ENCODE measurements around the gene RAD9A. TPM values are rescaled to one million over a fixed set of nuclear protein-coding genes. Genes with fewer than 3 reads are reported as not detected.

Gene RAD9A
- total RNA-seq, 1 donor from 2014 or later, result 12.1 TPM

DNA sequence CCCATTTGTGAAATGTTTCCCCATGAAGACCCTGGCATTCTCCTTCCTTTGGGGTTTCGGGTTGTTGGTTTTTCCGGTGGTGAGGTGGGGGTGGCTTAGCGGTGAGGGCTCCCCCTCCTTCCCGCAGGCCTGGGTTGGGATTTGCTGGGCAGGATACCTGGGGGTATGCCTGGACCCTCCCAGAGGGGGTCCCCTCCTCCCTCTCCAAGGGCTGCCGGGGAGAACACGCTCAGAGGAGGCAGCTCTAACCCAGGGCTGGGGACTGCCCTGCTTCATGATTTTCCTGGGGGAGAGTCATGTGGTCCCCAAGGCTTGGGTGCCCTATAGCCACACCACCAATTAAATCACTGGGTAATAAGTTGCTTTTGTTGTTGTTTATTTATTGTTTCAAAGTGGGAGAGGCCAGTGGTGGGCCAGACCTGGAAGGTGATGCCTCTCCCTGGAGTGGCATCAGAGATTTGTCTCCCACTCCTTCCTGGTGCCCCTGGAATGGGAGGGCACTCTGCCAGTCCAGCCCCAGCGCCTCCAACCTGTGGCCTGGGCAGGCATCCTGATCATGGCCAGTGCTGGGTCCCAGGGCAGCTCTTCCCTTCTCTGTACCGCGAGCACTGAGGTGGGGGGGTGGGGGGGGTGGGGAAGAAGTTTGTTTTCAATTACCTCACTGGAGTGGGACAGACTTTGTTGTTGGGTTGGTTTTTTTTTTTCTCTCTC is 17.1 kb upstream of the RAD9A start:
- no peak for DNase-seq
- no peaks in the 10 kb centered on the region for H3K36me3 Mint-ChIP-seq (ENCODE audit: unreplicated experiment)
- H3K27me3 Mint-ChIP-seq (ENCODE audit: unreplicated experiment), result peaks cover 21% of the 10 kb centered on the region
- H3K9me3 Mint-ChIP-seq (ENCODE audit: unreplicated experiment), result peaks cover 6% of the 10 kb centered on the region
- TF ChIP-seq, protein P1, sequence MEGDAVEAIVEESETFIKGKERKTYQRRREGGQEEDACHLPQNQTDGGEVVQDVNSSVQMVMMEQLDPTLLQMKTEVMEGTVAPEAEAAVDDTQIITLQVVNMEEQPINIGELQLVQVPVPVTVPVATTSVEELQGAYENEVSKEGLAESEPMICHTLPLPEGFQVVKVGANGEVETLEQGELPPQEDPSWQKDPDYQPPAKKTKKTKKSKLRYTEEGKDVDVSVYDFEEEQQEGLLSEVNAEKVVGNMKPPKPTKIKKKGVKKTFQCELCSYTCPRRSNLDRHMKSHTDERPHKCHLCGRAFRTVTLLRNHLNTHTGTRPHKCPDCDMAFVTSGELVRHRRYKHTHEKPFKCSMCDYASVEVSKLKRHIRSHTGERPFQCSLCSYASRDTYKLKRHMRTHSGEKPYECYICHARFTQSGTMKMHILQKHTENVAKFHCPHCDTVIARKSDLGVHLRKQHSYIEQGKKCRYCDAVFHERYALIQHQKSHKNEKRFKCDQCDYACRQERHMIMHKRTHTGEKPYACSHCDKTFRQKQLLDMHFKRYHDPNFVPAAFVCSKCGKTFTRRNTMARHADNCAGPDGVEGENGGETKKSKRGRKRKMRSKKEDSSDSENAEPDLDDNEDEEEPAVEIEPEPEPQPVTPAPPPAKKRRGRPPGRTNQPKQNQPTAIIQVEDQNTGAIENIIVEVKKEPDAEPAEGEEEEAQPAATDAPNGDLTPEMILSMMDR (IDR thresholded peaks at IDR 0.05; ENCODE audit: partially characterized antibody, unreplicated experiment), result no peak
- H3K4me3 Mint-ChIP-seq (ENCODE audit: unreplicated experiment), result no peak overlapping the region
- H3K27ac Mint-ChIP-seq (ENCODE audit: unreplicated experiment), result no peak overlapping the region
- peaks cover 8% of the 10 kb centered on the region for H3K4me1 Mint-ChIP-seq (ENCODE audit: low read depth, unreplicated experiment)

DNA sequence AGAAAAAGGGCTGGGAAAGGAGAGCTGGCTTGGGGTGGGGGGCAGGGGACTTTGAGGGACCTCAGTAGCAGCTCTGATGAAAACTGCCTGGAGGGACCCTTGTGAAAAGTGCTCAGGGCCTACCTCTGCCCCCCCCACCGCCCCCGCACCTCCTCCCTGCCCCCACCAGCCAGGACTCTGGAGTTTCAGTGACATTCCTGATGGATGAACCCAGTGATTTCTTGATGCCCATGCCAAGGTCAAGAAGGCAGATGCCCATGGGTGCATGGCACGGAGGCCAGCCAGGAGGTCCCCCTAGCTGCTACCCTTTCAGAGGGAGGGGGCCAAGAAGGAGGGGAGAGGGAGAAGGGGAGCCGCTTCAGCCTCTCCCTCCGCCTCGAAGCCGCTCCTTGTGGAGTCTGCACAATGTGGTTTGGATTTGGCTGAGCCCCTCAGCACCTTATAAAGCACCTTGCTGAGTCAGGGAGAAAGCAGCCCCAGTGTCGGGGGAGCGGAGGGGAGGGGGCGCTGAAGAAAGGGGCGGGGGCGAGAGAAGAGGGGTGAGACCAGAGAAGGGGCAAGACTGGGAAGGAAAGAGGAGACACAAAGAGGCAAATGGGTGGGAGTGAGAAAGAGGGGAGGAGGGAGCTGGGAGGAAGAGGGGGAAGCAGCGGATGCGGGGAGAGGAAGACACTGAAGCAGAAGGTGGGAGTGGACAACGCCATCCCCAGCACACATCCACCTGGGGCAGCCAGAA is 16.3 kb upstream of the RAD9A start:
- no peak for DNase-seq
- peaks cover 6% of the 10 kb centered on the region for H3K9me3 Mint-ChIP-seq (ENCODE audit: unreplicated experiment)
- peaks cover 22% of the 10 kb centered on the region for H3K27me3 Mint-ChIP-seq (ENCODE audit: unreplicated experiment)
- H3K4me3 Mint-ChIP-seq (ENCODE audit: unreplicated experiment), result no peak overlapping the region
- H3K36me3 Mint-ChIP-seq (ENCODE audit: unreplicated experiment), result no peaks in the 10 kb centered on the region
- no peak overlapping the region for H3K27ac Mint-ChIP-seq (ENCODE audit: unreplicated experiment)
- TF ChIP-seq, protein P1 (IDR thresholded peaks at IDR 0.05; ENCODE audit: partially characterized antibody, unreplicated experiment), result no peak
- H3K4me1 Mint-ChIP-seq (ENCODE audit: low read depth, unreplicated experiment), result peaks cover 8% of the 10 kb centered on the region

DNA sequence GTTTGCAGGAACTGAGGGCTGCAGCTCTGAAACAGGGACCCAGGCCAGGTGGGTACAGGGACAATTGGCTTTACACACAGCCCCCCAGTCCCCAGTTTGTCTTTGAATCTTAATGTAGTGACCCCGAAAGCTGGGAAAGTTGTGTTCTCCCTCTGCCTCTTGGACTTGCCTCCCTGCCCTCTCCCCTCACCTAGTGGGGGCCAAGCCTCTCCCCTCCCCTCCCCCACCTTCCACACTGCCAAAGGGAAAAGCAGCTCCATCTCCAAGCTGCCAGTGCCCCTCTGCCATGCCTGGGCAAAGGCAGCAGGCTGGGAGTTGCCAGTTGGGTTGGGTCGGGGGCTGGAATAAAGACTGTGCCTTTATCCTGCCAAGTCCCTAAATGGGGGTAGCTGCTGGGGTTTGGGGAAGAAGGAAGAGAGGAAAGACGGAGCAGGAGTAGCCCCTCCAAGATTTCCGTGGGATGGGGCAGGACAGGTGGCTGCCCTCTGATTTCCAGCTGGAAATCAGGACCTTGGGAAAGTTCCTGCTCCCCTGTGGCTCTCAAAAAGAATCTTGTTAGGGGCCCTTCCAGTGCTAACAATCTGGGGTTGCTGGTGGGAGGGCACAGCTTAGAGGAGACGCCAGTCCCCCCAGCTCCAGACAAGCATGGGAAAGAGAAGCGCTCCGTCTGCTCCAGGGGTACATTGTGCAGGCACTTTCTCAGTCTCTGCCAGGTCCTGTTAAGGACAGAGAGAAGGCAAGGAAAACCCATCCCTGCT is 15.5 kb upstream of the RAD9A start:
- Mint-ChIP-seq H3K36me3 (ENCODE audit: unreplicated experiment) (no peaks in the 10 kb centered on the region), H3K4me1 (ENCODE audit: low read depth, unreplicated experiment) (peaks cover 6% of the 10 kb centered on the region), H3K27me3 (ENCODE audit: unreplicated experiment) (peaks cover 26% of the 10 kb centered on the region), H3K4me3 (ENCODE audit: unreplicated experiment) (no peak overlapping the region), H3K9me3 (ENCODE audit: unreplicated experiment) (peaks cover 6% of the 10 kb centered on the region), H3K27ac (ENCODE audit: unreplicated experiment) (no peak overlapping the region)
- TF ChIP-seq, protein P1 (IDR thresholded peaks at IDR 0.05; ENCODE audit: partially characterized antibody, unreplicated experiment), result no peak
- DNase-seq, result no peak

DNA sequence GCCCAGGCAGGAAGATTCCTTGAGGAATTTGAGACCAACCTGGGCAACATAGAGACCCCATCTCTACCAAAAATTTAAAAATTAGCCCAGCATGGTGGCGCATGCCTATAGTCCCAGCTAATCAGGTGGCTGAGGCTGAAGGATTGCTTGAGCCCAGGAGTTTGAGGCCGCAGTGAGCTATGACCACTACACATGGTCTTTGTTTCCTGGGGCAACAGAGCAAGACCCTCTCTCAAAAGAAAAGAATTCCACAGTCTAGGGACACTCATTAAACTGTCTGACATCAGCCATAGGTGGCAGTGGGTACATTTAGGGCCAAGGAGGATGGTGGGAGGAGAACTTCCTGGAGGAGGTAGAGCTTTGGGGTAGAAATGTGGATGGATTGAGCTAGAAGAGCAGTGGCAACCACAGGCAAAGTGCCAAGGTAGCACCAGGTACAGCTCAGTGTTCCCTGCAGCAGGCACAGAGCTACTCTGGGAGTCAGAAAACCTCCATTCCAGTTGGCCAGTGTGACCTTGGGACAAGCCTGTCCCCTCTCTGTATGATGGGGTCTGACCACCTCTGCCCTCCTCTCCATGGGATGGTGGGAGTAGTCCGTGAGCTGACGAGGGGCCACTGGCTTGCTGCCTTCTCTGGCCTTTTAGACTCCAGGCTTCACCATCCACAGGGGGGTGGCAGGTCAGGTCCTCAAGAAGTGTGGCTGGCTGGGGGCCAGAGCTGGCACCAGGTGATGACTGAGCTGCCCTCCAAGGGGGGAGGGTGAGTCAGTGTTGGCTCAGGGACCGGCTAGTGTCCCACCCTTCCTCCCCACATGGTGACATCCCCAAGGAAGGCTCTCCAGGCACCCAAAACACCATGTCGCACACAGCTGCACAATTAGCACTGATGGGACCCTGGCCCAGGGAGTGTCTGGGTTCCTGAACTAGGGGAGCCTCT is 14.6 kb upstream of the RAD9A start:
- Mint-ChIP-seq H3K4me3 (ENCODE audit: unreplicated experiment) (no peak overlapping the region), H3K9me3 (ENCODE audit: unreplicated experiment) (peaks cover 4% of the 10 kb centered on the region), H3K36me3 (ENCODE audit: unreplicated experiment) (no peaks in the 10 kb centered on the region), H3K4me1 (ENCODE audit: low read depth, unreplicated experiment) (no peaks in the 10 kb centered on the region), H3K27me3 (ENCODE audit: unreplicated experiment) (peaks cover 18% of the 10 kb centered on the region), H3K27ac (ENCODE audit: unreplicated experiment) (no peak overlapping the region)
- DNase-seq, result no peak
- TF ChIP-seq, protein P1 (IDR thresholded peaks at IDR 0.05; ENCODE audit: partially characterized antibody, unreplicated experiment), result no peak

Measured in glutamatergic neuron (in vitro differentiated cells).